Loucy (cell line): ENCODE data around the gene BMF.

ENCODE experiments used
- CTCF ChIP-seq: fragments of 200-600 bp; sonication (generic); conservative IDR thresholded peaks from 2 replicates; pipeline ENCODE4 v1.5.1; 2014; ENCODE audit warnings: mild to moderate bottlenecking, antibody characterized with exemption, low read length
- EZH2phosphoT487 ChIP-seq: fragments of 200-600 bp; IDR thresholded peaks from 2 replicates; pipeline ENCODE4 v1.6.1; 2018; ENCODE audit warnings: antibody characterized with exemption, mild to moderate bottlenecking, moderate library complexity, borderline replicate concordance

- TF ChIP-seq CTCF = no peak
- TF ChIP-seq EZH2phosphoT487 = no peak
Measured at GRCh38 chr15:40082195-40082883, 26.3 kb downstream of the BMF start.
